SW480 (cell line): ENCODE measurements around the gene A1CF.
A peak's percentile ranks its signal among the peaks of the same experiment; 100 is the strongest.
"Not testable (repeated sequence)": the region's sequence is repeated elsewhere in the genome, so short reads cannot be mapped to it uniquely, and the experiment has no call there.

ENCODE experiments used
- DNase-seq: peaks from one replicate; pipeline ENCODE4 v3.0.0-alpha.2; 2016; ENCODE audit warnings: low spot score

Gene A1CF, protein sequence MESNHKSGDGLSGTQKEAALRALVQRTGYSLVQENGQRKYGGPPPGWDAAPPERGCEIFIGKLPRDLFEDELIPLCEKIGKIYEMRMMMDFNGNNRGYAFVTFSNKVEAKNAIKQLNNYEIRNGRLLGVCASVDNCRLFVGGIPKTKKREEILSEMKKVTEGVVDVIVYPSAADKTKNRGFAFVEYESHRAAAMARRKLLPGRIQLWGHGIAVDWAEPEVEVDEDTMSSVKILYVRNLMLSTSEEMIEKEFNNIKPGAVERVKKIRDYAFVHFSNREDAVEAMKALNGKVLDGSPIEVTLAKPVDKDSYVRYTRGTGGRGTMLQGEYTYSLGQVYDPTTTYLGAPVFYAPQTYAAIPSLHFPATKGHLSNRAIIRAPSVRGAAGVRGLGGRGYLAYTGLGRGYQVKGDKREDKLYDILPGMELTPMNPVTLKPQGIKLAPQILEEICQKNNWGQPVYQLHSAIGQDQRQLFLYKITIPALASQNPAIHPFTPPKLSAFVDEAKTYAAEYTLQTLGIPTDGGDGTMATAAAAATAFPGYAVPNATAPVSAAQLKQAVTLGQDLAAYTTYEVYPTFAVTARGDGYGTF

DNA sequence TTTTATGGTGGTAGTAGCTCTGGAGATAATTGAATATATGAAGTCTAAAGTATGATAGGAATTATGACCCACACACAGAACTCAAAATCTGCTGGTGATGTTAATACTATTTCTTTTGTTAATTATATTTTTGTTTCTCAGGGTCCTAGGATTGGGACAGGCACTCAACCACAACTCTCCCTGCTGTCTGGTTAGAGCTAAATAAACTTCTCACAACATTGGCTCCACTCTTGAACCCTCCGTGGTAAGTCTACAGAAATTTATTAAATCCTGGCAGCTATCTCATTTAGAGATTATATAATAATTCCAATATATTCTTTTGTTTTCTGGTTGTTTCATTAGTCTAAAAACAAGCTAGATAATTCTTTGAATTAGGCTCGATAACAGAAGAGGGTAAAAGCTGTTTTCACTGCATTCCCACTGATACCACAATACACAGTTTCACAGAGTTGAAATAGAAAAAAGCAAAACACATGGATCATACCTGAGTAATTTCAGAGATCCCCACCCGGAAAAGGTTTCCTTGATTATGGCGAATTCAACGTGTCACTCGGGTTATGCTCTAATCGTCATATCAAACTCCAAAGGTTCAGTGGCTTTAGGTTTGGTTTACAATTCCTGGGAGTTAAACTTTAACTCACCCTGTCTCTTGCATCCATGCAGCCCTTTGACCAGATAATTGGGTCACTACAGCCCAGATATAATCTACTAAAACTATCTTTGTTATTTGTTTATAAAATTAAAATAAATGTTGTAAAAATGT, at the start of gene A1CF:
A1CF (minus strand) TSS at position 531 of the 763 bp plus-strand sequence. CDS start 25,687 bp downstream, outside the sequence.
- peak; percentile 42 for DNase-seq

DNA sequence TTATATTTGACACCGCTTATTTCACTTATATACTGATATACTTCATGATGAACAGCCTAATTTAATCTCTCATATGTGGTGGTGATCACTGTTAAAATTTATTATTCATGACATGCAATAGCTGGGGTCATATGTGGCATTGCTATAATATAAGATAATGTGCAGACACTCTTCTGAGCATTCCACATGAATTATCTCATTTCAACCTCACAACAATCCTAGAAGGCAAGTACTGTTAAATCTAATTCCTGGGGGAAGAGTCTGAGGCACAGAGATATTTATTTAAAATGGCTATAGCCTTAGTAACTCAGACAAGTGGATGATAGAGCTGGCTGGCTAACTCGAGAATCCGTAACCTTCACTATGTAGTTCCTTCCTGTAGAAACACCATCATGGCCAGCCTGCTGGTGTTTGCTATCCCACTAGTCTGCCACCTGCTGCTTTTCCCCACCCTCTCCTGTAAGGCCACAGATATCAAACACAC, 46.6 kb upstream of the A1CF start:
- DNase-seq: no peak

DNA sequence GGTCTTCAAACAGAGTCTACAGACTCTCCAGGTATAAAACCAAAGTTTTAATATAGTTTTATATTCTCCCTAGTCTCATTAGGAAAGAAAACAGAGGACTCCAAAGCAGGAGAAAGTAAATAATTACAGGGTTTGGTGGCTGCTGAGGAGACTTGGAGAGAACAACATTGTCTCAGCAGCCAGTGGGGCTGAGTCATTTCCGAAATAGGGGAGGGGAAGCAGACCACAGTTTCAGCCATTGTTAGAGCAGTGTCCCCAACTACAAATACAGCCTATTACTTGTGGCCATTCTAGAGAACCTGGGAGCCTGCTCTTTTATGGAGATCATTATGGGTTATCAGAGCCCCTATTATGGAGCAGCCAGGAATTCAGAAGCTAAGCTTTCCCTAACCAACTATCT, 44.2 kb upstream of the A1CF start:
- no peak for DNase-seq

DNA sequence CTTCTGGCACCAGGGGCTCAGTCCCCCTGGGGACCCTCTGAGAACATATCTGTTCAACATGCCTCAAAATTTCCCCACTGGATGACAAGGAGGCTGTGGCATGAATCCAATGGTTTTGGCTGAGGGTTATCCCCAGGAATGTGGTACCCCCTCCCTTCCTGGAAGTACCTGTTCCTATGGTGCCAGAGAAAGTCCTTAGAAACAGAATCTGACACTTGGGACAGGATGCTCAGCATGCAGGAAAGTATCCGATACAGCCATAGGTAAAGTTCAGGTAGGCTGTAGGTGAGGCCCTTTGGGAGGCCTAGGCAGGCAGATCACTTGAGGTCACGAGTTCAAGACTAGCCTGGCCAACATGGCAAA, 42.7 kb upstream of the A1CF start:
- DNase-seq: no peak

DNA sequence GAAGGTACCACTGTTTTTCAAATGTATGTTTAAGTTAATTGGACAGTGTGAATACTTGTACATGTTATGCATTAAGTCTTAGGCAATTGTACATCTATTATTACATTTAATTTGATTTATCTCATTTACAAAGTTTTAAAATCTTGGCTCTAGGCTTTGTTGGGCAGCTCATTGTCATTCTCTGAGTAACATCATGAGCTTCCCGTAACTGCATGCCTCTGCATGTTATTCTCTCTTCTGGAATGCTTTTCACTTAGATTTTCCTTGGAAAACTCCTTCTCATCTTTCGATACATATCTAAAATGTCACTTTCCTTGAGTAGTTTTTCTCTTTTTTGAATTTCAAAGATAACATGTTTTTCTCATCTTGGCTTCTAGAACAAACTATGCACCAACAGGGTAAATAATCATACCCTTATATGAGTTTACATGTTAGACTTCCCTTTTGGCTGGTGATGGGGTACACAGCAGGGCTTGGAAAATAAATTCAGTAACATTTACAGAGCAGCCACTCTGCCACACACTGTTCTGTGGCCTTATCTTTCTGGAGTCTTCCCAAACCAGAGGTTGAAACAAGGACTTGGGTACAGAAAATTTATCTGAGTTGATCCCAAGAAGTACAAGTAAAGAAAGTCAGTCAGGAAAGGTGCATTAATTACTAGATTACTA, 42.2 kb upstream of the A1CF start:
- no peak for DNase-seq

DNA sequence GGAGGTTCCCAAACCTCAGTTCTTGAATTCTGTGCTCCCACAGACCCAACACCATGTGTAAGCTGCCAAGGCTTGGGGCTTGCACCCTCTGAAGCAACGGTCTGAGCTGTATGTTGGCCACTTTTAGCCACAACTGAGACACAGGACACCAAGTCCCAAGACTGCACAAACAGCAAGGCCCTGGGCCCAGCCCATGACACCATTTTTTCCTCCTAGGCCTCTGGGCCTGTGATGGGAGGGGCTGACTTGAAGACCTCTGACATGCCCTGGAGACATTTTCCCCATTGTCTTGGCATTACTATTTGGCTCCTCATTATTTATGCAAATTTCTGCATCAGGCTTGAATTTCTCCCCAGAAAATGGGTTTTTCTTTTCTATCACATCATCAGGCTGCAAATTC, 38.0 kb upstream of the A1CF start:
- not testable (repeated sequence) for DNase-seq

DNA sequence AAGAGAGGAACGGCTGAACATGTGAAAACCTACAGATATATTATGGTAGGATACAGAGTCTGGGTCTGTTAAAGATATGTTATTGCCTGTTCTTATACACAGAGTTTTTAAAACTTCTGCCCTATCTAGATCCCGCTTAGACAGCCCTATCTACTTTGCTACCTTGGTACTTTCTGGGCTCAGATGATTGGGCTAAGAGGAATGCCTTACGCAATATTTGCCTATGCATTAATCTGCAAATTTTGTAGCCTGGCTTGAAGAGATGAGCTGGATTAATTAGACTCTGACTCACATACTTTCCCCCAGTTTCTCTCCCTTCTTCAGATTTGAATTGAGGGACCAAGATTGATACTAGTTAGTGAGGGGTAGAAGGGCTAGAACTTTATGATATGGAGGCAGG, 33.6 kb upstream of the A1CF start:
- DNase-seq: no peak

DNA sequence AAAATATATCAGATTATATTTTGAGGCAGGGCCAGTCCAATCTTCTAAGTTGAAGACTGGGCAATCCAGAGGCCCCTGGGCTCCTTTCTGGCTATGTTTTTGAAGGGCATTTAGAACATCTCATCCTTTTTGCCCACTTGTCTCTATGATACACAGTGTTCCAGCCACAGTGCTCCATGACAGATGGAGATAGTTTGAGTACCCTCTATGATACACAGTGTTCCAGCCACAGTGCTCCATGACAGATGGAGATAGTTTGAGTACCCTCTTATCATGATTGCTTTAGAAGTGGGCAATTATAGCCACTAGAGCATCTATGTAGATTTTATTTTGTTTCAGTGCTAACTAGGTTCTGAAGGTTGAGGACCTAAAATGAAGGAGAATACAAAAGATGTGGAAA, 33.1 kb upstream of the A1CF start:
- DNase-seq: no peak

DNA sequence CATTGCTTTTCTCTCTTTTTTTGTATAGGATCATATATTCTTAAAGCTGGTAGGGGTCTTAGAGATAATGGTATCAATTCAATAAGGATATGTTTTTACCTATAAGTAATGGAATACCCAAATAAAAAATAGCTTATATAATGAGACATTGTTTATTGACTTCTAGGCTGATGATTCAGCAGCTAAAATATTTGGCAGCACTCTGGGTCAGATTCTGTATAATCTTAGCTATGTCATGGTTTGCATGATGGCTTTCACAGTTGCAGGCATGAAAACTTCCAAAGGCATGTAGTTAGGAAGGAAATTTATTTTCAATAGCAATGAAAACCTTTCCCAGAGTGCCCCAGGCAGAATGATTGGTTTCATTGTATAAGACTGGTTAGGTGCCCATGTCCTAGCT, 32.1 kb upstream of the A1CF start:
- DNase-seq: no peak

DNA sequence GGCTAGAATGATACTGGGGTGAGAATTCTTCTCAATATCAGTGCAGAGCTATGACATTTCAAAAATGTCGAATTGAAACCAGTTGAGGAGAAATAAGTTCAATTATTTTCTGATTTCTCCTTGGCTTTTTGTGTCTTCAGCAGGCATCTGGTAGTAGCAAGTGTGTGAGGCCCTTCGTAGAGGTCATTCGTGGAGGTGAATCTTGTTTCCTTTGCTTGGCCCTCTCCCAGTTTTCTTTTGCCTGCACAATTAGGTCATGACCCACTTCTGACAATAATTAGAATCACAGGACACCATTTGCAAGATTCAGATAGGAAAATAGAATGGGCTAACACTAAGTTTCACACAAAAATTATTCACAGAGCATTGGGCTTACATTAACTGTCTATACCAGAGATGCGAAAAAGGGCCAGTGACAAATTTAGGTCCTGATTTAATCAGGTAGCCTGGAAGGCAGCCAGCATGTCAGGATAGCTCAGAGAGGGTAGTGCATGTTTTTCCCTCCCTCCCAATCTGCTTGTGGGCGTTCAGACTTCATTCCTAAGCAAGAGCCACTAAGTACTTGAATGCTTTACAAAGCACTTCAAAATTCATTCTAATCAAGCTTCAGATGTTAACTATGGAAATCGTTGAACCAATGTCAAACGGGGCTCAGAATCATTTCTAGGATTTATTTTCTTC, 24.0 kb upstream of the A1CF start:
- DNase-seq: no peak

DNA sequence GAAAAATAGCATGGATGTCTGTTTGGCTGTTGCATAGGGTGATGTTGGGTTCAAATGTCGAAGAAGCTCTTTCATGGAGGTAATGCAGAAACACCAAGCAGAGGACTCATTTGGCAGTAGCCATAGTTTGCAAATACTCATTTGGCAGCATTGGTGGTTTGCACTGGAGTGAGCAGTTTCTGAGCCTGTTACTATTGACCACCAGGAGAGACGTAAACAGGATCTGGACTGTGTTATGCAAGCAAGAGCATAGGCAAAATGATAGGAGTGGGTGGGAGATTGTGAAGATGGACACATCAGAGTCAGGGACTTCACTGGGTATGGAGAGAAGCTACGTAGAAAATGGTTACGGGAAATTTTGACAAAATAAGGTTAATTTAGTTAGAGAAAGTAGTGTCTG, 22.9 kb upstream of the A1CF start:
- no peak for DNase-seq

DNA sequence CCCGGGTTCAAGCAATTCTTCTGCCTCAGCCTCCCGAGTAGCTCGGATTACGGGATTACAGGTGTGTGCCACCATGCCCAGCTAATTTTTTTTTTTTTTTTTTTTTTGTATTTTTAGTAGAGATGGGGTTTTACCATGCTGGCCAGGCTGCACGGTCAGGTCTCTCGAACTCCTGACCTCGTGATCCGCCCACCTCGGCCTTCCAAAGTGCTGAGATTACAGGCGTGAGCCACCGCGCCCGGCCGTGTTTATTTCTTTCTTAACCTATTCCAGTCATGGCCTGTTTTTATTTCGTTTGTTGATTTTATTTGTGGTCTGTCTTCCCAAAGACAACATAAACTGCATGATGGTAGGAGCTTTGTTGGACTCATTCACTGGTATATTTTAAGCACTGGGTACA, 20.4 kb upstream of the A1CF start:
- not testable (repeated sequence) for DNase-seq

DNA sequence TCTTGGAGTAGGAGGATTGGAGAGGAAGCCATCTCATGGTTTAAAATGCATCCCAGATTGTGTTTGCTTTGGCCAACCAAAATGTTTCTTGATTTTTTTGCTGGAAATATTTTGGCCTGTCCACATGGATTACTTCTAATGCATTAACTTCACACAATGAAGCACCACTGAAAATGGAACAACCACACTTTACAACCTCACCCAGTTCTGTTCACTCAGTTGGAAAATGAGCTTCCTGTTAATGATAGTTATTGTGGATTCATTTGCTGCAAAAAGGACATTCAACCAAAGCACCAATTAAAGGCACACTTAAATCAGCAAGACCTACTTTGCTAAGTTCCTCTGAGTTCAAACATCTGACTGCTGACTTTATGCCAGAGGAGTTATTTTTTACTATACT, 11.3 kb upstream of the A1CF start:
- DNase-seq: no peak

DNA sequence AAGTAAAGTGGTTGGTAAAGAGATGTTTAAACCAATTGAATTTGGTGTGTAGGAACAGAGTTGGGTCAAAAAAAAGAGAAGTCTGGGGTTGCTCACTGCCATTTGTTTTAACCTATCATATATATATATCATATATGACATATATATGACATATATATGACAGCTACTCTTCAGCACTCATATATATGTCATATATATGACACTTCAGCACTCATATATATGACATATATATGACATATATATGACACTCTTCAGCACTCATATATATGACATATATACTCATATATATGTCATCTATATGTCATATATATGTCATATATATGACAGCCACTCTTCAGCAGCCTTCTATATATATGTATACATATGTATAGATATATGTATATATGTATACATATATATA, 8.9 kb upstream of the A1CF start:
- DNase-seq: no peak

DNA sequence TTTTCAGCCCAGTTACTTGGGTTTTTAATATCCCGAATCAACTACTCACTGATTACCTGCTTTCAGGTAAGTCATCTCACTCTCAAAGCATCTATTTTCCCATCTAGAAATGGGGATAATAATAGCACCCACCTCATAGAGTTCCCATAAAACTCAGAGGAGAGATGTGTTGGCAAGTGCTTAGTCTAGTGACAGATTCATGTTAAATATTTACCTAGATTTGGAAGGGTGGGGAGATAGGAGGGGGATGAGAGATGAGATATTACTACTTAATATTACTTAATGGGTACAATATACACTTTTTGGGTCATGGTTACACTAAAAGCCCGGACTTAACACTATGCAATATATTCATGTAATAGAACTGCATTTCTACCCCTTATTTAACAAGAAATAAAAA, 7.0 kb upstream of the A1CF start:
- DNase-seq: no peak

DNA sequence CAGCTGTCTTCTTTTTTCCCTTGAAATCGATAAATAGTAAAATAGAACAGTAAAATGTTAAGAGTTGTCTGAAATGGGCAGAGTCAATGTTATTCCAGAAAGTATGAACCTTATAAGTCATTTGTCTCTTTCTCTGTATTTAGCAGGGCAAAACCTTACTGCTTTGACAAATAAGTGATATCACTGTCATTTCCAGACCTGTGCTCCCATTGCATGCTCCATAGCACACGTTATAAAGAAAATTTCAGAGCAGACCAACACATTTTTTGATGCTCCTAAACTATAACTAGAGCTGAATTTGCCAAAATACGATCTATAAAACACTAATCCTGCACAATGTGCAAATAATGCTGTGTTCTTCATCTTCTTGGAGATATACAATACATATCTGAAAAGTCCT, 1.1 kb downstream of the A1CF start:
- no peak for DNase-seq

DNA sequence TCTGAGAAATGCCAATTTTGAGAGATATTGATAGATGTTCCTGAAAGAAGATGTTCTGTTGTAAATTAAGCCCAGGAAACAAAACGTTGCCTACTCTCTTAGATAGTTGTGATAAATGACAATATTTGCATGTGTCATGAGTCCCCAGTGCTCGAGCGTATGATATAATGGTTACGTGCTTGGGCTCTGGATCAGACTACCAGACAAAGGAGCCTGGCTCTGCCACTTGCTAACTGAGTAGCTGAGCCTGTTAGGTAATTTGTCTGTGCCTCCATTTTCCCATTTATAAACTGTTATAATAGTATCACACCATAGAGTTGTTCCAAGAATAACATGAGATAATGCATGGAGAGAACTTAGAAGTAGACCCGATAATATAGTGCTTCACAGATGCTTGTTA, 1.8 kb downstream of the A1CF start:
- no peak for DNase-seq

DNA sequence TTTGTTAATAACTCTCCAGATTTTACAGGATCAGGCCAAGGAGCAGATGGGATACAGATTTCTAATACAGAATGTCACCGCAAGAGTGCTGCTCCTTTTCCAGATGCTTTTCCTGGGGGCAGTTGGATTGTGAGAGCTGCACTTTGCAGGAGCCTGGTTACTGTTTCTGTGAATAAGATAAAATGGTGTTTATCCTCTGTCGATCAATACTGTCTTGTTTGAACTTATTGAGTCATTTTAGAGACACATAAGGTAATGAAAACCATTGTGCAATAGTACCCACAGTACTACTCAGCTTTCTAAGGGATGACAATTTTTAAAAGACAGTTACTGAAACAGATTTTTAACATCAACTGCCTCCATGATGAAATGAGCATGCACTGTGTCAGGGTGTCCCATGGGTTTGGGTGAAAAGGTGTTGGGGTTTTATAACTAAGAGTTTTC, 2.9 kb downstream of the A1CF start:
- no peak for DNase-seq

DNA sequence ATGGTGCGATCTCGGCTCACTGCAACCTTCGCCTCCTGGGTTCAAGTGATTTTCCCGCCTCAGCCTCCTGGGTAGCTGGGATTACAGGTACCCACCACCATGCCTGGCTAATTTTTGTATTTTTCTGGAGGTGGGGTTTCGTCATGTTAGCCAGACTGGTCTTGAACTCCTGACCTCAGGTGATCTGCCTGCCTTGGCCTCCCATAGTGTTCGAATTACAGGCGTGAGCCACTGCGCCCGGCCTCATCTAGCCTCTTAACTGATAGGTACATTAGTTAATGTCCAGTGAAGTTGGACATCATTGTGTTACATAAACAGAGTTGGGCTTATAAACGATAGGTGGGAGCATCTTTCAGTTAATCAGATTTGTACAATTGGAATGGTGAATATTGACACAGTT, 4.4 kb downstream of the A1CF start:
- not testable (repeated sequence) for DNase-seq

DNA sequence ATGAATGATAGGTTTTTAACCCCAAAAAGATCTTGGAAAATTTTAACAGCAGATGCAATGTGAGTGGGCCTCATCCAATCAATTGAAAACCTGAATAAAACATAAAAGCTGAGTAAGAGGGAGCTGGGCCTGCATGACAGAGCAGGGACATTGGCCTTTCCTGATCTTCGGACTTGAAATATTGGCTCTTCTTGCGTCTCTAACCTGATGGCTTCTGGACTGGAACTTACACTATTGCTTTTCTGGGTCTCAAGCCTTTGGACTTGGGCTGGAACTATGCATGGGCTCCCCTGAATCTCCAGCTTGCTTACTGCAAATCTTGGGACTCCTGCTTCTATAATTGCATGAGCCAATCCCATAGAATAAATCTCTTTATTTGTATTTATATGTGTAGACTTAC, 9.0 kb downstream of the A1CF start:
- no peak for DNase-seq

DNA sequence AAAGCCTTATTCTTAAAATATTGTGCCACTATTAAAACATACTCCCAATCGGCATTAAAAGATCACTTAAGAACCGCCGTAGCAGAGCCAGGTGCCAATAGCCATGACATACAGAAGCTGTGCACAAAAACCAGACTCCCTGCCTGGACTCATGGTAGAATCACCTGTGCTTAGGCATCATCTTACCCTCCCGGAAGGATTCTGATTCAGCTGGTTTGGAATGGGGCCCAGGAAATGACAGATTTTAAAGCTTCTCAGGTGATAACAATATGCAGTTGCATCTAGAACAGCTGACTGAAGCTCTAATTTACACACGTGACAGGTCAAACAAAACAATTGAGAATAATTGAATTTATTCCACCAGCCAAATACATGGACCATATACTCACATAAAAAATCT, 10.7 kb downstream of the A1CF start:
- no peak for DNase-seq

DNA sequence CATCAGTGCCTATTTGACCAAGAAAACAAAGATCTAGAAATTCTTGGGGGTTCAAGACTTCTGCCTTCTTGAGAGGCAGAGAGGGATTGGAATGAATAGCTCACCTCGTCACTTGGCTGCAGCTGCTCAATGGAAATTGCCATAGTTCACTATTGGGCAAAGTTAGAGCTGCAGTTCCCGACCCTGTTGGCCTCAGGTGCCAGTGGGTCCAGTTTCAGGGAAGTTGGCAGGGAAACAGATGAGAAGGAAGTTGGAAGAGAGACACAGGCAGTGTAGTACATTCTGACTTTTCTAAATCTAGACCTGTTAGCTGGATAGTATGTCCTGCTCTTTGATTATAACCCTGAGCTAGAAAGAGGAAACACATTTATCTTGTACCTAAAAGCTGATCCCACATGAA, 19.1 kb downstream of the A1CF start:
- DNase-seq: no peak
